Peyer's patch (tissue), 4 donors: ENCODE results near the gene RARA.

Source experiments
- POLR2A ChIP-seq, 2 donors: fragments of 450-650 bp; IDR thresholded peaks; one replicate each; pipeline ENCODE4 v1.5.1; 2017; ENCODE audit warnings: antibody characterized with exemption in 2 of 2, mild to moderate bottlenecking in 2 of 2, moderate library complexity in 2 of 2
- TF ChIP-seq, protein P1 (sequence below), 6 experiments: fragments of 450-650 bp in 4 of 6; fragments of 200-600 bp in 2 of 6; sonication (generic) in 1 of 6; IDR thresholded peaks; one replicate each; pipeline ENCODE4 v1.5.1; 2017 to 2019; ENCODE audit warnings: antibody characterized with exemption in 6 of 6, mild to moderate bottlenecking in 3 of 6, moderate library complexity in 1 of 6

- TF ChIP-seq, protein P1, sequence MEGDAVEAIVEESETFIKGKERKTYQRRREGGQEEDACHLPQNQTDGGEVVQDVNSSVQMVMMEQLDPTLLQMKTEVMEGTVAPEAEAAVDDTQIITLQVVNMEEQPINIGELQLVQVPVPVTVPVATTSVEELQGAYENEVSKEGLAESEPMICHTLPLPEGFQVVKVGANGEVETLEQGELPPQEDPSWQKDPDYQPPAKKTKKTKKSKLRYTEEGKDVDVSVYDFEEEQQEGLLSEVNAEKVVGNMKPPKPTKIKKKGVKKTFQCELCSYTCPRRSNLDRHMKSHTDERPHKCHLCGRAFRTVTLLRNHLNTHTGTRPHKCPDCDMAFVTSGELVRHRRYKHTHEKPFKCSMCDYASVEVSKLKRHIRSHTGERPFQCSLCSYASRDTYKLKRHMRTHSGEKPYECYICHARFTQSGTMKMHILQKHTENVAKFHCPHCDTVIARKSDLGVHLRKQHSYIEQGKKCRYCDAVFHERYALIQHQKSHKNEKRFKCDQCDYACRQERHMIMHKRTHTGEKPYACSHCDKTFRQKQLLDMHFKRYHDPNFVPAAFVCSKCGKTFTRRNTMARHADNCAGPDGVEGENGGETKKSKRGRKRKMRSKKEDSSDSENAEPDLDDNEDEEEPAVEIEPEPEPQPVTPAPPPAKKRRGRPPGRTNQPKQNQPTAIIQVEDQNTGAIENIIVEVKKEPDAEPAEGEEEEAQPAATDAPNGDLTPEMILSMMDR (IDR thresholded peaks at IDR 0.05): peak in 3 of 6 experiments; percentile 44 to 57 (median 46)
- peak in 1 of 2 donors; percentile 45 for TF ChIP-seq POLR2A (IDR thresholded peaks at IDR 0.05)
These were observed 24.8 kb upstream of the RARA start for GRCh38 chr17:40284085-40284713.
